Stomach smooth muscle (tissue), 2 donors: ENCODE measurements around the gene INPP5B.

Experiments used
- H3K27ac ChIP-seq: one replicate; pipeline ENCODE4 v1.7.0; 2013; ENCODE audit warnings: mild to moderate bottlenecking, low read length, inconsistent platforms
- H3K27me3 ChIP-seq, 2 donors: one replicate each; pipeline ENCODE4 v1.7.0; 2013; ENCODE audit warnings: low read length in 2 of 2; ENCODE audit not compliant: insufficient read depth in 2 of 2, control insufficient read depth in 1 of 2
- H3K36me3 ChIP-seq, 2 donors: one replicate each; pipeline ENCODE4 v1.7.0; 2013; ENCODE audit warnings: low read length in 2 of 2; ENCODE audit not compliant: control insufficient read depth in 2 of 2, insufficient read depth in 2 of 2
- H3K4me1 ChIP-seq: one replicate; pipeline ENCODE4 v1.7.0; 2013; ENCODE audit warnings: low read length; ENCODE audit not compliant: control insufficient read depth, insufficient read depth
- H3K4me3 ChIP-seq, 2 donors: one replicate each; pipeline ENCODE4 v1.7.0; 2013; ENCODE audit warnings: low read length in 2 of 2
- H3K9ac ChIP-seq, 2 donors: one replicate each; pipeline ENCODE4 v1.7.0; 2013; ENCODE audit warnings: low read length in 2 of 2, mild to moderate bottlenecking in 1 of 2
- H3K9me3 ChIP-seq, 2 donors: one replicate each; pipeline ENCODE4 v1.7.0; 2013; ENCODE audit warnings: low read length in 2 of 2; ENCODE audit not compliant: control insufficient read depth in 2 of 2
- donor health status: healthy.
- donor health status: Pancreatic carcinoma.

Gene INPP5B

DNA sequence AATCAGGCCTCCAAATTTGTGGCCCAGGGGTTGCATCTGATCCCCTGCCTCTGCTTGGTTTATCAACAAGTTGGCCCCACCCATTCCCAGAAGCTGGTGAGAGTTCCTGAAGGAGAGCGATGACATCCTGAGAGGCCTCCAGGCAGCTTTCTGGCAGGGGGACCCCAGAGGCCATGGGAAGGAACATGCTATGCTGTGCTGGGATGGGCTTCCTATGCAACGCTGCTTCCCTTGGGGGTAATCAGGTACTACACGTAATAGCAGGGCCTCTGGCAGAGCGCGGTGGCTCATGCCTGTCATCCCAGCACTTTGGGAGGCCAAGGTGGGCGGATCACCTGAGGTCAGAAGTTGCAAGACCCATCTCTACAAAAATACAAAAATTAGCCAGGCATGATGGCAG lies 79.1 kb downstream of the INPP5B start:
- Histone ChIP-seq H3K36me3 (peaks cover 40 to 45% of the 10 kb centered on the region in 2 donors), H3K9ac (no peak overlapping the region), H3K27me3 (no peaks in the 10 kb centered on the region), H3K9me3 (no peaks in the 10 kb centered on the region), H3K4me3 (no peak overlapping the region), H3K4me1 (no peaks in the 10 kb centered on the region), H3K27ac (no peak overlapping the region)

DNA sequence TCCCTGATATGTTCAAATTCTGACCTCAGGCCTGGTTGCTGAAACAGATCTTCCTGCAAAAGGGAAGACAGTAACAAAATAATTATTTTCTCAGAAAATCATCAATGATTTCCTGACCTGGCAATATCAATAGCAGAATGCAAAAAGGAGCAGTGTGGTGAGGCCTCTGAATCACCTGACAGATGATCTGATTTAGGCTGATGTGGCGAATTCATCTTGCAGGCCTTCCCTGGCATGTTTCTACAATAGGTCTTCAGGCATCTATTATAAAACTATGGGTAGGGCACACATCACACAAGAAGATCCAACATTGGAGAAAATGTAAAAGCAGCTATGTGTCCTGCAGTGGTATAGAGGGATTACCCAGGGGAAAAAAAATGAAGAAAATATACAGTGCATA lies 80.4 kb downstream of the INPP5B start:
- Histone ChIP-seq H3K36me3 (peaks cover 35 to 48% of the 10 kb centered on the region in 2 donors), H3K9me3 (no peaks in the 10 kb centered on the region), H3K27me3 (no peaks in the 10 kb centered on the region), H3K4me3 (no peak overlapping the region), H3K4me1 (no peaks in the 10 kb centered on the region), H3K27ac (no peak overlapping the region), H3K9ac (no peak overlapping the region)

DNA sequence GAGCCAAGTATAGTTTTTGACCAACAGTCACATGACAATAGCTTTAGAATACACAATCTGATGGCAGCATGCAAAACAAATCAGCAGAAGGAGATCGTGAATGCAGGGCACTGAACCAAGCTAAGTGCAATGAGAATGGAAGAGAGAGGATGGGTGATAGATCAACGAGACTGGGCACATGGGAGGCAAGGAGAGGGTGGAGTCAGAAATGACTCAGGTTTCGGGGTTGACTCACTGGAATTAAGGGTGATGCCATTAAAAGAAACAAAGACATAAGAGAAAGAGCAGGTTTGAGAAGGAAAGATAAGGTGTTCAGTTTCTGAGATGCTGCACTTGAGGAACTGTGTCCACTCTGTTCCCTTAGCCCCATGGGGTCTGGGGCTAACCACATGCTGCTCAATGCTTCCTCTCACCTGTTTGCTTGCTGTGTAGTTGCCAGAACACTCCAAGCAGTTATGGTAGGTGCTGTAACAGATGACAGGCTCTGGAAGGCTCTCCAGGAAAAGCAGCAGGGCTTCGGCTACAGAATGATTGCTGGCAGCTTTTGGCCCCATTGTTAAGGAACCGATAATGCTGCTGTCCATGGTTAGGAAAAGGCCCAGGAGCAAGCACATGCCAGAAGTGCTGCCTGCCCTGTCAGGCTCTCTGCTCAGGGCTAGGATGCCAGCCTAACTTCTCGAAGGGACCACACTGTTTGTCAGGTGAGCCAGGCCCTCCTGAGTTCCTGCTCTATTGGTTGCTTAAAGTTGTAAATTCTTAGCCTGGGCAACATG lies 81.3 kb downstream of the INPP5B start:
- Histone ChIP-seq H3K36me3 (peaks cover 35 to 47% of the 10 kb centered on the region in 2 donors), H3K27ac (no peak overlapping the region), H3K4me1 (peaks cover under 1% of the 10 kb centered on the region)

DNA sequence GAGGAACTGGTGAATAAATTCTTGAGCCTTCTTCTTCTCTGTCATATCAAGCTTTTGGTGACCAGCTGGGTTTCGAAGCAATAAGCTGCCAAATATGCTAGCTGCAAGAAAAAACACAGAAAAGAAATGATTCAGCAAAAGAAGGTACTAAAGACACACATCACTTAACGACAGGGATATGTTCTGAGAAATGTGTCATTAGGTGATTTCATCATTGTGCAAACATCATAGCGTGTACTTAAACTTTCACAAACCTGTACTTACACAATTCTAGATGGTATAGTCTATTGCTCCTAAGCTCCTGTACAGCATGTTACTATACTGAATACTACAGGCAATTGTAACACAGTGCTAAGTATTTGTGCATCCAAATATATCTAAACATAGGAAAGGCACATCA lies 84.5 kb downstream of the INPP5B start:
- H3K27me3 ChIP-seq = no peaks in the 10 kb centered on the region
- H3K4me3 ChIP-seq = no peak overlapping the region
- H3K4me1 ChIP-seq = peaks cover 18% of the 10 kb centered on the region
- H3K9me3 ChIP-seq = no peaks in the 10 kb centered on the region
- peaks cover 22 to 34% of the 10 kb centered on the region in 2 donors for H3K36me3 ChIP-seq
- no peak overlapping the region for H3K9ac ChIP-seq
- H3K27ac ChIP-seq = no peak overlapping the region

More for the DNA sequence above, 81.3 kb downstream of the INPP5B start:
- H3K27me3 ChIP-seq = no peaks in the 10 kb centered on the region
- H3K4me3 ChIP-seq = no peak overlapping the region
- no peak overlapping the region for H3K9ac ChIP-seq
- no peaks in the 10 kb centered on the region for H3K9me3 ChIP-seq

DNA sequence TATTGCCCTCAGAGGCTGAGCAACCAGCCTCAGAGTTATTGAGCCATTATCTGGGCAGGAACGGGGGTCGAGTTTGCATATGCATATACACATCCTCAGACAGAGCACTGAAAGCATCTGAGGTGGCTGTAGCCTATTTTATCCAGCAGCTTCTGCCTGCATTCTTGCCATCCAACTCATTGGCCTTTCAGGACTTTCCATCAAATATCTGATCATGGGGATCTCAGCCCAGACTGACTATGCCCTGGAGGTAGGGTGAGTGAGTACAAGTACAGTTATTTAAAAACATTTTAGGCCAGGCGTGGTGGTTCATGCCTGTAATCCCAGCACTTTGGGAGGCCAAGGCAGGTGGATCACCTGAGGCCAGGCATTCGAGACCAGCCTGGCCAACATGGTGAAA lies 85.7 kb downstream of the INPP5B start:
- Histone ChIP-seq H3K9me3 (no peaks in the 10 kb centered on the region), H3K4me1 (peaks cover 18% of the 10 kb centered on the region), H3K36me3 (peaks cover 22 to 34% of the 10 kb centered on the region in 2 donors), H3K9ac (no peak overlapping the region), H3K27me3 (no peaks in the 10 kb centered on the region), H3K4me3 (no peak overlapping the region), H3K27ac (no peak overlapping the region)

DNA sequence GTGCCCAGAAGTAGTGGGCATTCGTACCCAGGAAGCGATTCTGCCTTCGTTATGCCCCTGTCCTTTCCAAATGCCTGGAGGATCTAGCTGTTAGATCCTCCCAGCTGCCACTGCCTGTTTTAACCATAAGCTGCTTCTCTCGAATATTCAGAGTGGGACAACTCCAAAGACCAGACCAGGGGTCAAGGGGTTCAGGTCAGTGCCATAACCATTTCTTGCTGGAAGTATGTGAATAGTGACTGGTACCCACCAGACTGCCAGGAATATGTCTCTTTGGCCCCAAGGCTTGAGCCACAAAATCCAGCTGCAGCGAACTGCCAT lies 86.5 kb downstream of the INPP5B start:
- Histone ChIP-seq H3K36me3 (peaks cover 15 to 28% of the 10 kb centered on the region in 2 donors), H3K27me3 (no peaks in the 10 kb centered on the region), H3K9me3 (no peaks in the 10 kb centered on the region), H3K4me3 (peak overlapping the region; percentile 98), H3K27ac (peak overlapping the region; percentile 88), H3K4me1 (peaks cover 20% of the 10 kb centered on the region), H3K9ac (peak overlapping the region; percentile 71 to 93)

DNA sequence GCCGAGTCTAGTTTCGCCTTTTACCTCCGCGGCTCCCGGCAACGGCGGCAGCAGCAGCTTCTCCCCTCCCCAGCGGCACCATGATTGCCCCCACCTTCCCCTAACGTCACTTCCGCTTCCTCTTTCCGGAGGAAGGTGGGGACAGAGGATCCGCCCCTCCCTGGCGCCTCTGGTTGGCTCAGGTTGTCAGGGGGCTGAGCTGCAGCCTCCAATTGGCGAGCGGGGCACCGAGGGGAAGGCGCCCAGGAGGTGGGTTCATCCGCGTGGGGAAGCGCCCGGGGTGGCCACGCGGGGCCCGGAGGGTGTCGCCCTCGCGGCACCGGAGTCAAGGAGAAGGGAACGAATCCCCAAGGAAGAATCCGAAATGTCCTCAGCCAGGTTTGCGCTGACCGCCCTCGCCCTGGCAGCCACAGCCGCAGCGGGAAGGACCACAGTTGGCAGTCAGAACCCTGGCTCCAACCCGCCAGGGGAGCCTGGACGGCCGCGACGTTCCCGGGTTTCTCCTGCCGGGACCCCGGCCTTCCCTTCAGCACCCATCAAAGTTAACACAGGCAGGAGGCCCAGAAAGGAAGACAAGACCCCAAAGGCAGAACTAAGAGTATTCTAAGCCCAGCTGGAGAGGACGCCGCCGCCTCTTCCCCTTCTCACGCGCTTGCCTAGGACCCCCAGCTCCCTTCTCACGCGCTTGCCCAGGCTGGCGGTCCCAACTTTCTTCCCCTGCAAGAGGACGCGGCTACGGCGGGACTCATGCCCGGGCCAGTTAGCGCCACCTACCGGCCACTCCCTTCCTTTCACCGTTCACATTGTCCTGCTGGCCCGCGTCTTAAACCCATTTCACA lies 87.1 kb downstream of the INPP5B start, which contains the start of gene MTF1:
Gene MTF1 (minus strand): TSS at position 86 of the 839 bp plus-strand sequence. CDS start 1,934 bp downstream, outside the sequence.
- H3K9me3 ChIP-seq = no peaks in the 10 kb centered on the region
- H3K27ac ChIP-seq = peak within 1 kb of the TSS; percentile 88
- peaks cover 16 to 30% of the 10 kb centered on the region in 2 donors for H3K36me3 ChIP-seq
- H3K27me3 ChIP-seq = no peaks in the 10 kb centered on the region
- peak within 1 kb of the TSS; percentile 92 to 93 for H3K9ac ChIP-seq
- peak within 1 kb of the TSS; percentile 98 for H3K4me3 ChIP-seq
- H3K4me1 ChIP-seq = peaks cover 20% of the 10 kb centered on the region

DNA sequence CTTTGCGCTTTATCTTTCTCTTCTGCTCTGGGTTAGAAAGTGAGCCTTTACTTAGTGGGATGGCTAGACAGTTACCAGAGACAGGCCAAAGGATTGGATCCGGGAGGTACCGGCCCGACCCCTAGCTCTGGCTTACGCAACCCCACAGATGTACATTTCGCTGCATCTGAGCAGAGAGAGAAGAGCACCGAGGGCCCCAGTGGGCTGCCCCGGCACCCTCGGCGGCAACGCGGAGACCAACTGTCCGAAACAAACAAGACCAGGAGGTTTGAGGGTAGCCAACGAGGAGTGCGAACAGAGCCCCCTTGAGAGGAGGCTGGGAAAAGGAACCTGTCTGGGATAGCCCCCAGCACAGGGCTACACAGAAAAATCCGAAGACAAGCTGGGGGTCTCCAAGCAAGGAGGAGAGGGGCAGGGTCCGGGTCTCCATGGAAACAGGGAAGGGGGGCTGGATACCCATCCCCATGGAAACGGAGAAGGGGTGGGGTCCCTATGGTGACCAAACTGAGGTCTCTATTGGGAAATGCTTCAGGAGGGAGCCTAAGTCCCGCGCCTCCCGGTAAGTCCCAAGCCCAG lies 87.8 kb downstream of the INPP5B start:
- H3K36me3 ChIP-seq = peaks cover 13 to 30% of the 10 kb centered on the region in 2 donors
- H3K9ac ChIP-seq = peak overlapping the region; percentile 92 to 93
- H3K9me3 ChIP-seq = no peaks in the 10 kb centered on the region
- H3K4me3 ChIP-seq = peak overlapping the region; percentile 98
- H3K27ac ChIP-seq = peak overlapping the region; percentile 88
- no peaks in the 10 kb centered on the region for H3K27me3 ChIP-seq
- H3K4me1 ChIP-seq = peaks cover 20% of the 10 kb centered on the region

DNA sequence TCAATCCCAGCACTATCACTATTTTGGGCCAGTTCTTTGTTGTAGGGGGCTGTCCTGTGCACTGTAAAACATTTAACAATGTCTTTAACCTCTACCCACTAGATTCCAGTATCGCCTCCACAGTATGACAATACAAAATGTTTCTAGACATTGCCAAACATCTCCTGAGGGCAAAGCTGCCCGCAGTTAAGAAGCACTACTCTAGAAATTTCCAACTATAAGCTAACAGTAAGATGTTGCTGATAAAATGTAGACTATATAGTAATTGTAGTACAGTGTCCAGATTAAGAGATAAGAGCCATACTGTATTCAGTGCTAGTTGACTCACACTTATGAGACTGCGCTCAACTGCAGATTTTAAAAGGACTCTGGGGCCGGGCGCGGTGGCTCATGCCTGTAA lies 92.4 kb downstream of the INPP5B start:
- H3K27me3 ChIP-seq = no peaks in the 10 kb centered on the region
- H3K9ac ChIP-seq = no peak overlapping the region
- no peak overlapping the region for H3K4me3 ChIP-seq
- peaks cover 12% of the 10 kb centered on the region for H3K4me1 ChIP-seq
- no peak overlapping the region for H3K27ac ChIP-seq
- H3K9me3 ChIP-seq = no peaks in the 10 kb centered on the region
- H3K36me3 ChIP-seq = peaks cover 10 to 18% of the 10 kb centered on the region in 2 donors

DNA sequence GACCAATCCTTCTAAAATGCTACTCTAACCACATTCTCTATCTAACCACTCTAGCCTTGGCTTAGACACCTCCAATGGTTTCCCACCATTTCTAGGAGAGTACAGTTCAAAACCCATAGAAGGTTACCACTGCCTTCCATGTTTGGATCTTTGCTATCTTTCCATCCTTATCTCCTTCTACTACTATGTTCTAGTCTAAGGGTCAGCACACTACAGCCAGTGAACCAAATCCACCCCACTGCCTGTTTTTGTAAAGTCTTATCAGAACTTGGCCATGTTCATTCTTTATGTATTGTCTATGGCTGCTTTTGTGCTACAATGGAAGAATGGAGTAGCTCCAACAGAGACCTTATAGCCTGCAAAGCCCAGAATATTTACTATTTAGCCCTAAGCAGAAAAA lies 93.7 kb downstream of the INPP5B start:
- no peak overlapping the region for H3K27ac ChIP-seq
- no peaks in the 10 kb centered on the region for H3K9me3 ChIP-seq
- no peak overlapping the region for H3K9ac ChIP-seq
- H3K36me3 ChIP-seq = peaks cover 14 to 18% of the 10 kb centered on the region in 2 donors
- H3K4me3 ChIP-seq = peak overlapping the region in 1 of 2 donors; percentile 5
- no peaks in the 10 kb centered on the region for H3K27me3 ChIP-seq
- peaks cover 4% of the 10 kb centered on the region for H3K4me1 ChIP-seq
